CD14-positive monocyte (primary cell): Measurements from ENCODE around the gene FAM131A. TPM values are rescaled to one million over a fixed set of nuclear protein-coding genes. Genes with fewer than 3 reads are reported as not detected.

ENCODE experiments used
- DNase-seq, 3 donors: peaks; one replicate each; pipeline ENCODE4 v3.0.0-alpha.2; 2011 to 2022
- H2AFZ ChIP-seq: 2 replicates; pipeline ENCODE4 v1.6.0; 2012; ENCODE audit warnings: mild to moderate bottlenecking, low read depth, low read length, inconsistent platforms; ENCODE audit not compliant: insufficient read depth, poor library complexity, severe bottlenecking
- H3K27ac ChIP-seq, 2 donors: 1 replicate in 1 of 2; 2 replicates in 1 of 2; pipeline ENCODE4 v1.5.1; 2012 to 2013; ENCODE audit warnings: low read length in 2 of 2, control low read depth in 1 of 2, inconsistent platforms in 1 of 2, low read depth in 1 of 2, mild to moderate bottlenecking in 1 of 2
- H3K27me3 ChIP-seq, 2 donors: one replicate each; pipeline versions ENCODE4 v1.6.0 to v1.6.1; 2011 to 2013; ENCODE audit warnings: low read length in 2 of 2; ENCODE audit not compliant: control insufficient read depth in 2 of 2, insufficient read depth in 2 of 2
- H3K36me3 ChIP-seq, 2 donors: replicated peaks in 1 of 2; 1 replicate in 1 of 2; 2 replicates in 1 of 2; pipeline versions ENCODE4 v1.5.1 to v1.6.1; 2012 to 2013; ENCODE audit warnings: low read length in 2 of 2, control low read depth in 1 of 2, inconsistent platforms in 1 of 2, mild to moderate bottlenecking in 1 of 2; ENCODE audit not compliant: insufficient read depth in 2 of 2, control insufficient read depth in 1 of 2
- H3K4me1 ChIP-seq, 2 donors: 1 replicate in 1 of 2; 2 replicates in 1 of 2; pipeline versions ENCODE4 v1.5.1 to v1.6.1; 2012 to 2013; ENCODE audit warnings: low read length in 2 of 2, control low read depth in 1 of 2, inconsistent platforms in 1 of 2, mild to moderate bottlenecking in 1 of 2, moderate library complexity in 1 of 2; ENCODE audit not compliant: insufficient read depth in 2 of 2, control insufficient read depth in 1 of 2
- H3K4me2 ChIP-seq: replicated peaks from 2 replicates; pipeline ENCODE3; 2012; ENCODE audit warnings: low read length, moderate library complexity, mild to moderate bottlenecking; ENCODE audit not compliant: poor library complexity, severe bottlenecking; ENCODE audit errors: extremely low read depth
- H3K4me3 ChIP-seq, 3 experiments: fragments of 200-600 bp in 1 of 3; sonication (generic) in 1 of 3; replicated peaks in 1 of 3; 1 replicate in 2 of 3; 2 replicates in 1 of 3; pipeline ENCODE4 v1.5.1; 2011 to 2013; ENCODE audit warnings: low read length in 3 of 3, mild to moderate bottlenecking in 3 of 3, control low read depth in 2 of 3, low read depth in 2 of 3, inconsistent platforms in 1 of 3, moderate library complexity in 1 of 3
- H3K79me2 ChIP-seq: 2 replicates; pipeline ENCODE4 v1.6.0; 2012; ENCODE audit warnings: mild to moderate bottlenecking, control low read depth, inconsistent platforms, low read length, moderate library complexity; ENCODE audit not compliant: insufficient read depth
- H3K9ac ChIP-seq: 2 replicates; pipeline ENCODE4 v1.6.0; 2017; ENCODE audit warnings: low read length, mild to moderate bottlenecking; ENCODE audit not compliant: insufficient read depth, poor library complexity, severe bottlenecking
- H3K9me3 ChIP-seq, 2 donors: replicated peaks in 1 of 2; 1 replicate in 1 of 2; 2 replicates in 1 of 2; pipeline versions ENCODE4 v1.5.1 to v1.6.1; 2012 to 2013; ENCODE audit warnings: low read length in 2 of 2, control low read depth in 1 of 2; ENCODE audit not compliant: control insufficient read depth in 1 of 2, insufficient read depth in 1 of 2
- H4K20me1 ChIP-seq: 2 replicates; pipeline ENCODE4 v1.6.0; 2012; ENCODE audit warnings: mild to moderate bottlenecking, low read length, control low read depth, moderate library complexity; ENCODE audit not compliant: insufficient read depth
- H3K27ac Mint-ChIP-seq, 7 donors: one replicate each; pipeline ENCODE4 v1.8.0; 2020; ENCODE audit warnings: mild to moderate bottlenecking in 7 of 7, mixed read lengths in 7 of 7, moderate library complexity in 6 of 7, inconsistent platforms in 2 of 7
- H3K27me3 Mint-ChIP-seq, 3 donors: one replicate each; pipeline ENCODE4 v1.8.0; 2021 to 2022; ENCODE audit warnings: low read depth in 3 of 3, mild to moderate bottlenecking in 3 of 3, mixed read lengths in 3 of 3, moderate library complexity in 3 of 3, inconsistent platforms in 1 of 3
- H3K36me3 Mint-ChIP-seq, 2 donors: one replicate each; pipeline ENCODE4 v1.8.0; 2020; ENCODE audit warnings: mixed read lengths in 2 of 2, inconsistent platforms in 1 of 2, mild to moderate bottlenecking in 1 of 2
- H3K4me1 Mint-ChIP-seq: one replicate; pipeline ENCODE4 v1.8.0; 2020; ENCODE audit warnings: mild to moderate bottlenecking, mixed read lengths
- H3K4me3 Mint-ChIP-seq, 2 donors: one replicate each; pipeline ENCODE4 v1.8.0; 2020; ENCODE audit warnings: mild to moderate bottlenecking in 2 of 2, mixed read lengths in 2 of 2, moderate library complexity in 1 of 2
- H3K9me3 Mint-ChIP-seq, 7 donors: one replicate each; pipeline ENCODE4 v1.8.0; 2020 to 2022; ENCODE audit warnings: mixed read lengths in 7 of 7, mild to moderate bottlenecking in 6 of 7, moderate library complexity in 6 of 7, inconsistent platforms in 2 of 7
- WGBS: methylation state at CpG from one replicate; pipeline ENCODE4 v1.1.5; 2013; ENCODE audit warnings: missing lambda C conversion rate; ENCODE audit not compliant: insufficient coverage; 5-methylcytosine and 5-hydroxymethylcytosine counted together
- intact Hi-C, 2 donors: fragments of 100-400 bp; cut with micrococcal nuclease; formaldehyde crosslinking; loops; one replicate each; pipeline versions ENCODE4 v1.15.0 to v1.15.1; 2023
- polyA plus RNA-seq, 3 donors: library from polyadenylated mRNA; depleted of rRNA in 1 of 3; unstranded in 2 of 3; stranded (reverse) in 1 of 3; fragments of 300-500 nt in 2 of 3; fragments of >200 nt in 1 of 3; fragmentation: Illumina TruSeq in 2 of 3; gene quantifications; 1 replicate in 2 of 3; 2 replicates in 1 of 3; pipeline ENCODE4 v1.2.3, GENCODE V29; 2012 to 2021
- TF ChIP-seq, protein P1 (sequence below): fragments of 200-600 bp; IDR thresholded peaks from one replicate; pipeline ENCODE4 v1.8.0; 2022; ENCODE audit warnings: antibody characterized with exemption, mild to moderate bottlenecking

FAM131A gene
- polyA plus RNA-seq, 3 donors: 5.8 to 30.6 (median 7.7) TPM

DNA sequence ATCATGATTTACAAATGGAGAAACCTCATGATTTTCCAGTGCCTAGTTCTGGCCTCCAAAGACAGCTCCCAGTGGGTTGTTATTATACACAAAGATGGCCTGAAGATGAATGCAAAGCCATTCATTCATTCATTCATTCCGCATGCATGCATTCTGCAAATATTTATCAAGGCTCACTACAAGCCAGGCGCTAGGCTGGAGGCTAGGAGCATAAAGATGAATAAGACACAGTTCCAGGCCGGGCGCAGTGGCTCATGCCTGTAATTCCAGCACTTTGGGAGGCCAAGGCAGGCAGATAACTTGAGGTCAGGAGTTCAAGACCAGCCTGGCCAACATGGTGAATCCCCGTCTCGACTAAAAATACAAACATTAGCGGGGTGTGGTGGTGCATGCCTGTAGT is 40.8 kb upstream of the FAM131A start:
- Histone ChIP-seq H4K20me1 (peaks cover 10% of the 10 kb centered on the region), H2AFZ (no peak overlapping the region), H3K4me3 (no peak overlapping the region), H3K27me3 (no peaks in the 10 kb centered on the region), H3K36me3 (peaks cover 11 to 16% of the 10 kb centered on the region in 2 donors), H3K4me2 (no peak overlapping the region), H3K4me1 (peaks cover 16 to 19% of the 10 kb centered on the region in 2 donors), H3K9me3 (no peaks in the 10 kb centered on the region), H3K79me2 (peaks cover 24% of the 10 kb centered on the region), H3K27ac (no peak overlapping the region), H3K9ac (no peak overlapping the region)
- no peak overlapping the region for H3K4me3 Mint-ChIP-seq
- intact Hi-C loops: loop anchor here (5.0 kb wide), 3 partner anchors 44 to 124 kb away; partner anchors contain the start of genes ALG3 (in 1 of the 2), AP2M1 (in 1 of the 2) and EEF1AKMT4 (in 1 of the 2)
- H3K4me1 Mint-ChIP-seq: peaks cover 21% of the 10 kb centered on the region
- DNase-seq: no peak
- WGBS: 98% methylated on average over 5 of the region's 7 CpGs
- peaks cover 13 to 15% of the 10 kb centered on the region in 2 donors for H3K36me3 Mint-ChIP-seq
- TF ChIP-seq, protein P1, sequence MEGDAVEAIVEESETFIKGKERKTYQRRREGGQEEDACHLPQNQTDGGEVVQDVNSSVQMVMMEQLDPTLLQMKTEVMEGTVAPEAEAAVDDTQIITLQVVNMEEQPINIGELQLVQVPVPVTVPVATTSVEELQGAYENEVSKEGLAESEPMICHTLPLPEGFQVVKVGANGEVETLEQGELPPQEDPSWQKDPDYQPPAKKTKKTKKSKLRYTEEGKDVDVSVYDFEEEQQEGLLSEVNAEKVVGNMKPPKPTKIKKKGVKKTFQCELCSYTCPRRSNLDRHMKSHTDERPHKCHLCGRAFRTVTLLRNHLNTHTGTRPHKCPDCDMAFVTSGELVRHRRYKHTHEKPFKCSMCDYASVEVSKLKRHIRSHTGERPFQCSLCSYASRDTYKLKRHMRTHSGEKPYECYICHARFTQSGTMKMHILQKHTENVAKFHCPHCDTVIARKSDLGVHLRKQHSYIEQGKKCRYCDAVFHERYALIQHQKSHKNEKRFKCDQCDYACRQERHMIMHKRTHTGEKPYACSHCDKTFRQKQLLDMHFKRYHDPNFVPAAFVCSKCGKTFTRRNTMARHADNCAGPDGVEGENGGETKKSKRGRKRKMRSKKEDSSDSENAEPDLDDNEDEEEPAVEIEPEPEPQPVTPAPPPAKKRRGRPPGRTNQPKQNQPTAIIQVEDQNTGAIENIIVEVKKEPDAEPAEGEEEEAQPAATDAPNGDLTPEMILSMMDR: no peak
- no peak overlapping the region for H3K27ac Mint-ChIP-seq
- H3K27me3 Mint-ChIP-seq: peaks cover 0 to 3% (median 2%) of the 10 kb centered on the region in 3 donors
- no peaks in the 10 kb centered on the region for H3K9me3 Mint-ChIP-seq

DNA sequence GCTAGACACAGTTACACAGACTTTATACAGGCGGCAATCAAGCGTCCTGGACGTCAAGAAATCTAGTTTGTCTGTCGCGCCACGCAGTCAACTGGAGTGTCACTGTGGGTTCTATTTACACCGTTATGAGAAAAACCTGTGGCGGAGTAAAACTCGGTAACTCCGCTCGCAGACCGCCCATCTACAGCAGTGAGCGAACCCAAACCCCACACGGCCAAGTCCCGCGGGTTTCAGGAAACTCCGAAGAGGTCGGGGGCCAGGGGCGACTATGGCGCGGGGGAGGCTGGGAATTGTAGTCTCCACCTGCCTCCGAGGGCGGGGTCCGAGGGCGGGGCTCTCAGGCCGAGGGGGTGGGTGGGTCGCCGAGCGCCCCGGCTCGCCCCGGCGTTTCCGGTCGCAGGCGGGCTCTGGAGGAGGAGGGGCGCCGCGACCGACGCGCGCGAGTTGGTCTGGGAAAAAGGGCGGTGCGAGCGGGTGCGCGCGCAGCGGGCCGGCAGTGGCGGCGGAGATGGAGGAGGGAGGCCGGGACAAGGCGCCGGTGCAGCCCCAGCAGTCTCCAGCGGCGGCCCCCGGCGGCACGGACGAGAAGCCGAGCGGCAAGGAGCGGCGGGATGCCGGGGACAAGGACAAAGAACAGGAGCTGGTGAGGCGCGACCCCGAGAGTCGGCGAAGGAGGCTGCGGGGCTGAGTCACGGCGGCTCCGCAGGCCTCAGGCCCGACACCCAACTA is 38.5 kb upstream of the FAM131A start, which contains the start of gene PSMD2:
Gene PSMD2, plus strand, starts transcription at position 483 of the 729 bp plus-strand sequence. Its CDS starts 26 bp downstream, at position 509.
- Mint-ChIP-seq H3K27ac (peak within 1 kb of the TSS; percentile 86 to 95 (median 91)), H3K9me3 (no peaks in the 10 kb centered on the region), H3K36me3 (peaks cover 36 to 38% of the 10 kb centered on the region in 2 donors), H3K4me3 (peak within 1 kb of the TSS; percentile 91 to 97), H3K4me1 (peaks cover 21% of the 10 kb centered on the region), H3K27me3 (peaks cover 0 to 3% (median 0%) of the 10 kb centered on the region in 3 donors)
- H3K79me2 ChIP-seq: peaks cover 29% of the 10 kb centered on the region
- peak within 1 kb of the TSS; percentile 78 for H2AFZ ChIP-seq
- peaks cover 16 to 19% of the 10 kb centered on the region in 2 donors for H3K4me1 ChIP-seq
- H3K27ac ChIP-seq: peak within 1 kb of the TSS; percentile 53 to 71
- intact Hi-C loops: loop anchor here (2.0 to 5.0 kb wide), 4 partner anchors 16 to 127 kb away; partner anchors contain the start of genes ALG3 (in 1 of the 2), AP2M1 (in 1 of the 2), EEF1AKMT4 (in 1 of the 2) and EIF4G1 (in 1 of the 2)
- TF ChIP-seq, protein P1: no peak
- H4K20me1 ChIP-seq: peaks cover 10% of the 10 kb centered on the region
- peaks cover 34 to 39% of the 10 kb centered on the region in 2 donors for H3K36me3 ChIP-seq
- peak within 1 kb of the TSS; percentile 82 to 90 (median 83) for H3K4me3 ChIP-seq
- peak; percentile 94 to 95 (median 95) for DNase-seq
- H3K9me3 ChIP-seq: no peaks in the 10 kb centered on the region
- no peaks in the 10 kb centered on the region for H3K27me3 ChIP-seq
- H3K4me2 ChIP-seq: peak within 1 kb of the TSS; percentile 92
- WGBS: under 1% methylated on average over 75 of the region's 78 CpGs
- H3K9ac ChIP-seq: peak within 1 kb of the TSS; percentile 79
